Prostate gland (tissue), 2 donors: Measurements from ENCODE around the gene CES5A. TPM values are rescaled to one million over a fixed set of nuclear protein-coding genes. Genes with fewer than 3 reads are reported as not detected.

Experiments used
- DNase-seq: peaks from one replicate; pipeline ENCODE4 v3.0.0-alpha.2; 2019; ENCODE audit warnings: low spot score
- H3K27ac ChIP-seq, 2 donors: fragments of 200-600 bp; sonication (generic); 2 replicates each; pipeline ENCODE4 v1.5.1; 2017 to 2019
- H3K27me3 ChIP-seq: fragments of 200-600 bp; sonication (generic); replicated peaks from 2 replicates; pipeline ENCODE4 v1.5.1; 2019; ENCODE audit not compliant: insufficient read depth
- H3K36me3 ChIP-seq, 2 donors: fragments of 200-600 bp; sonication (generic); 1 replicate in 1 of 2; 2 replicates in 1 of 2; pipeline versions ENCODE4 v1.5.1 to v1.8.1; 2017 to 2019
- H3K4me1 ChIP-seq: fragments of 200-600 bp; sonication (generic); replicated peaks from 2 replicates; pipeline ENCODE4 v1.5.1; 2019
- H3K4me3 ChIP-seq, 2 donors: fragments of 200-600 bp; sonication (generic); 2 replicates each; pipeline ENCODE4 v1.5.1; 2017 to 2019
- H3K9me3 ChIP-seq: fragments of 200-600 bp; sonication (generic); 2 replicates; pipeline ENCODE4 v1.5.1; 2017
- POLR2A ChIP-seq: fragments of 450-650 bp; IDR thresholded peaks from one replicate; pipeline ENCODE4 v1.6.1; 2016; ENCODE audit warnings: antibody characterized with exemption, mild to moderate bottlenecking
- POLR2AphosphoS5 ChIP-seq: sonication (generic); formaldehyde crosslinking; IDR thresholded peaks from one replicate; pipeline ENCODE4 v1.6.1; 2017; ENCODE audit warnings: antibody characterized with exemption
- WGBS: methylation state at CpG from one replicate; pipeline ENCODE4 v1.1.5; 2018; 5-methylcytosine and 5-hydroxymethylcytosine counted together
- intact Hi-C: fragments of 100-400 bp; cut with DNase I; formaldehyde crosslinking; loops from one replicate; pipeline ENCODE4 v1.14.2; 2022
- total RNA-seq, 2 donors: library from RNA; depleted of rRNA; stranded (reverse); fragments of >200 nt; gene quantifications; one replicate each; pipeline ENCODE4 v1.1.0, GENCODE V29; 2016
- TF ChIP-seq, protein P1 (sequence below), 4 experiments: fragments of 200-600 bp in 2 of 4; fragments of 450-650 bp in 2 of 4; sonication (generic) in 2 of 4; IDR thresholded peaks; 1 replicate in 3 of 4; 2 replicates in 1 of 4; pipeline ENCODE4 v1.5.1; 2016 to 2019; ENCODE audit warnings: antibody characterized with exemption in 4 of 4, mild to moderate bottlenecking in 2 of 4, moderate library complexity in 2 of 4

Gene CES5A
- total RNA-seq, 2 donors from 2014 or later = not detected

DNA sequence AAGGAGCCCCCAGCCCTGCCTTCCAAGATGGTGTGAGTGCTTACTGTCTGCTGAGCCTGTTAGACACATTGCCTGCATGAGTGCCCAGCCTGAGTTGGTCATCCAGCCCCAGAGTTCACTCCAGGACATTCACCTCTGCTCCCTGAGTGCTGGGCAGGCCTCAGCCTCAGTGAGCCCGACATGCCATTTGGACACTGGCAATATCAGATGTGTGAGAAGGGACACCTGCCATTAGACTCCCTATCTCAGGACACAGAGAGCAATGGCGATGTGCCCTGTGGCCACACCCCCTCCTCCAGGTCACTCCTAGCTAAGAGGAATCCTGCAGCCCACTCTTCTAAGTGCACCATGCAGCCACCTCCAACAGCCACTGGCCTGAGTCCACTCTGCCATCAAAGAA lies 34.7 kb upstream of the CES5A start:
- H3K27ac ChIP-seq = no peak overlapping the region
- DNase-seq = no peak
- H3K36me3 ChIP-seq = no peaks in the 10 kb centered on the region
- H3K4me3 ChIP-seq = no peak overlapping the region
- intact Hi-C loops = no loop called here
- 97% methylated on average over 2 of the region's 2 CpGs for WGBS
- H3K9me3 ChIP-seq = no peaks in the 10 kb centered on the region
- H3K27me3 ChIP-seq = no peaks in the 10 kb centered on the region
- H3K4me1 ChIP-seq = no peaks in the 10 kb centered on the region
- TF ChIP-seq POLR2AphosphoS5 = no peak
- TF ChIP-seq, protein P1, sequence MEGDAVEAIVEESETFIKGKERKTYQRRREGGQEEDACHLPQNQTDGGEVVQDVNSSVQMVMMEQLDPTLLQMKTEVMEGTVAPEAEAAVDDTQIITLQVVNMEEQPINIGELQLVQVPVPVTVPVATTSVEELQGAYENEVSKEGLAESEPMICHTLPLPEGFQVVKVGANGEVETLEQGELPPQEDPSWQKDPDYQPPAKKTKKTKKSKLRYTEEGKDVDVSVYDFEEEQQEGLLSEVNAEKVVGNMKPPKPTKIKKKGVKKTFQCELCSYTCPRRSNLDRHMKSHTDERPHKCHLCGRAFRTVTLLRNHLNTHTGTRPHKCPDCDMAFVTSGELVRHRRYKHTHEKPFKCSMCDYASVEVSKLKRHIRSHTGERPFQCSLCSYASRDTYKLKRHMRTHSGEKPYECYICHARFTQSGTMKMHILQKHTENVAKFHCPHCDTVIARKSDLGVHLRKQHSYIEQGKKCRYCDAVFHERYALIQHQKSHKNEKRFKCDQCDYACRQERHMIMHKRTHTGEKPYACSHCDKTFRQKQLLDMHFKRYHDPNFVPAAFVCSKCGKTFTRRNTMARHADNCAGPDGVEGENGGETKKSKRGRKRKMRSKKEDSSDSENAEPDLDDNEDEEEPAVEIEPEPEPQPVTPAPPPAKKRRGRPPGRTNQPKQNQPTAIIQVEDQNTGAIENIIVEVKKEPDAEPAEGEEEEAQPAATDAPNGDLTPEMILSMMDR (IDR thresholded peaks at IDR 0.05) = no peak
- TF ChIP-seq POLR2A = no peak

DNA sequence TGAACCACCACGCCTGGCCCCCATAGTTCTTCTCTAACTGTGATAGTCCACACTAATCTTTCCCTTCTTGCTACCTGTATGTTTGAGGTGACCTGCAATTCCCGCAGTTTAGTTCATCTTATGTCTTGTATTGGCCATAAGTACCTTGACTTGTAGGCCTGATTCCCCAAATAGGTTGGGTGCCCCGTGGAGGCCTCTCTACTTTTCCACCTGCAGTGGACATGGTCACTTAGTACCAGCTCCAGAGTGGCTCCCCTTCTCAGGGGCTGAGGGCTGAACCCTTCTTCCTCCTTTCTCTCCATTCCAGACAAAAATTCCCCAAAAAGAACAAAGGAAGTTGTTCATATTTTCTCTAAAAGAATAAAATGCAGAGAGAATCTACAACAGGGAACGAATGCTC lies 33.5 kb upstream of the CES5A start:
- Histone ChIP-seq H3K4me3 (no peak overlapping the region), H3K27ac (no peak overlapping the region), H3K9me3 (no peaks in the 10 kb centered on the region), H3K27me3 (no peaks in the 10 kb centered on the region), H3K4me1 (no peaks in the 10 kb centered on the region), H3K36me3 (no peaks in the 10 kb centered on the region)
- intact Hi-C loops = no loop called here
- 85% methylated on average over 4 of the region's 4 CpGs for WGBS
- TF ChIP-seq, protein P1 (IDR thresholded peaks at IDR 0.05) = no peak
- no peak for TF ChIP-seq POLR2A
- TF ChIP-seq POLR2AphosphoS5 = no peak
- no peak for DNase-seq

DNA sequence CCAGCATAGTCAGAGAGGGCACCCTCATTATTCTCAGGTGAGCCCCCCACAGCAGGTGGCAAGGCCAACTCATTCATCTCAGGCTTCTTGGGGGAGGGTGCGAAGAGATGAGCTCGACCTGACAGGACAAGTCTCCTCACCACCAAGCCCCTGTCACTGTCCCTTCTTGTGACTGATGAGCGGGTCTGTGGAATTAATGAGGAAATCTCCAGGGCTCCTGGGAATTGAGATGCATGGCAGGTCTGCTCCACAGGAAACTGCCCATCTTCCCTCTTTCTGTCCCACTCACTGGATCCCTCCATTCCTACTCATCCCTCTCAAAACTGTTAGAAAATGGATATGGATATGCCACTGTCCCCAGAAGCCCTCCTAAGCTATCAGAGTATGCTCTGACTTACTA lies 32.5 kb upstream of the CES5A start:
- WGBS = 94% methylated on average over 3 of the region's 3 CpGs

DNA sequence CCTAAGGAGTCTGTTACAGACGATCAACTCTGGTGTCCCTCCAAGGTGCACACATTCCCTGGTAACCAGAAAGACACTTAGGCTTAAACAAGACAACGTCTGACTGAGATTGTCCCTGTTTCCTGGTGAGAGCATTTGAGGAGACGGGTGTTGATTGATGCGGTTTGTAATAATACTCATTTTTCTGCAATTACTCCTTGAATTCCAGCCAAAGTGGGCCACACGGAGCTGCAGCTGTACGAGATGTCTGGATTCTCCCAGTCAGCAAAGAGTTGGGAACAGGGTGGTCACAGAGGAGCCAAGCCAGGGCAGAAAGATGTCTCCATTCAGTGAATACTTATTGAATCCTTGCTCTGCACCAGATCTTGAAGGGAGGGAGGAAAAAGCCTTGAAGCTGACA lies 30.9 kb upstream of the CES5A start:
- TF ChIP-seq POLR2A (no peak), POLR2AphosphoS5 (no peak)
- TF ChIP-seq, protein P1 (IDR thresholded peaks at IDR 0.05) = no peak
- no peak for DNase-seq
- WGBS = 55% methylated on average over 6 of the region's 6 CpGs

More for the DNA sequence above, 32.5 kb upstream of the CES5A start:
- TF ChIP-seq, protein P1 (IDR thresholded peaks at IDR 0.05) = no peak
- TF ChIP-seq POLR2AphosphoS5 (no peak), POLR2A (no peak)
- H3K9me3 ChIP-seq = no peaks in the 10 kb centered on the region
- H3K27me3 ChIP-seq = no peaks in the 10 kb centered on the region
- no peak for DNase-seq
- H3K4me1 ChIP-seq = no peaks in the 10 kb centered on the region
- no peak overlapping the region for H3K4me3 ChIP-seq
- H3K27ac ChIP-seq = no peak overlapping the region
- no peaks in the 10 kb centered on the region for H3K36me3 ChIP-seq
- intact Hi-C loops = no loop called here

DNA sequence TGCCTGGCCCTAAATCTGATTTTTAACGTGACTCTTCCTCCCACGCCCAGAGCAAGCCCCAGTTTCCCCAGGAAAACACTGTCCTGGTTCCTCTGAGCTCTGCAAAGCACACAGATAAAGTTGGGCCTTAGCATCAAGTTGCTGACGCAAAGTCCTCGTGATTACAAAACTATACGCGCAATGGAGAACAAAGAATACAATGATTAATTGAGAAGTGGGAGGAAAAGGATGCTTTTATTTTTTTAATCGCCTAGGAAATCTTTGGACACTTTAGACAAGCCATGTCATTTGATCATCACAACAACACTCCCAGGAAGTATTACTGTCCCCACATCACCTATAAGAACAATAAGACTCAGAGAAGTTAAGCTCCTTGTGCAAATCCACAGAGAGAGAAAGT lies 30.5 kb upstream of the CES5A start:
- intact Hi-C loops = no loop called here

More for the DNA sequence above, 30.9 kb upstream of the CES5A start:
- no peaks in the 10 kb centered on the region for H3K27me3 ChIP-seq
- H3K27ac ChIP-seq = no peak overlapping the region
- H3K4me3 ChIP-seq = no peak overlapping the region
- no peaks in the 10 kb centered on the region for H3K36me3 ChIP-seq
- no peaks in the 10 kb centered on the region for H3K4me1 ChIP-seq
- intact Hi-C loops = no loop called here
- no peaks in the 10 kb centered on the region for H3K9me3 ChIP-seq

More for the DNA sequence above, 30.5 kb upstream of the CES5A start:
- WGBS = 79% methylated on average over 7 of the region's 7 CpGs
- Histone ChIP-seq H3K4me1 (no peaks in the 10 kb centered on the region), H3K27ac (no peak overlapping the region), H3K9me3 (no peaks in the 10 kb centered on the region), H3K4me3 (no peak overlapping the region), H3K36me3 (no peaks in the 10 kb centered on the region), H3K27me3 (no peaks in the 10 kb centered on the region)
- no peak for DNase-seq
- no peak for TF ChIP-seq POLR2AphosphoS5
- TF ChIP-seq, protein P1 (IDR thresholded peaks at IDR 0.05) = no peak
- no peak for TF ChIP-seq POLR2A
